D721Med (cell line): ENCODE results near the gene BEND2.
A peak's percentile ranks its signal among the peaks of the same experiment; 100 is the strongest.

Source experiments
- DNase-seq: peaks from one replicate; pipeline ENCODE4 v3.0.0; 2011; ENCODE audit warnings: low spot score; ENCODE audit not compliant: insufficient read length
- FAIRE-seq: peaks from 2 replicates; lab custom pipeline; 2011; peaks lifted over from hg19 to GRCh38; lab: Jason Lieb, UNC
- CTCF ChIP-seq: IDR thresholded peaks from 2 replicates; pipeline ENCODE4 v1.5.1; 2012; ENCODE audit warnings: mild to moderate bottlenecking, control low read depth; ENCODE audit not compliant: insufficient read depth; ENCODE audit errors: missing control alignments

Gene BEND2

DNA sequence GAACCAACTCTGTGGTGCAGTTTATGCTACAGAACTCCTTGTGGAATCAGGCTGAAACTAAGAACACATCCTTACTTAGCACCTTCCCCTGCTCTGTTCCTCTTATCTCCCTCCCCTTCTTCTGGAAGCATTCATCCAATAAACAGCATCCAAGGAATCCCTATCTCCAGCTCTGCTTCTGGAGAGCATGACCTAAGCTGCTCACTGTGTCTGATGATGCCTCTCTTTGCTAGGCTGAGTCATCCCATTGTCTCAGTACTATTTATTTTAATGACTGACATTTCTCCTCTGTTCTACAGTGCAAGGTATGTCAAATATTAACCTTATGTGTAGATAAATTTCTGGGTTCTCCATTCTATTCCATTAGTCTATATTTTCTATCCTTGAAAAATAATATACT is 71.2 kb downstream of the BEND2 start:
- DNase-seq, result no peak
- no peak for FAIRE-seq
- TF ChIP-seq CTCF, result no peak

- DNase-seq (no peak), FAIRE-seq (no peak)
- no peak for TF ChIP-seq CTCF
Measured at GRCh38 chrX:18146954-18147353, 73.7 kb downstream of the BEND2 start.

- DNase-seq, result no peak
- no peak for TF ChIP-seq CTCF
Measured at GRCh38 chrX:18146009-18146408, 74.7 kb downstream of the BEND2 start.

DNA sequence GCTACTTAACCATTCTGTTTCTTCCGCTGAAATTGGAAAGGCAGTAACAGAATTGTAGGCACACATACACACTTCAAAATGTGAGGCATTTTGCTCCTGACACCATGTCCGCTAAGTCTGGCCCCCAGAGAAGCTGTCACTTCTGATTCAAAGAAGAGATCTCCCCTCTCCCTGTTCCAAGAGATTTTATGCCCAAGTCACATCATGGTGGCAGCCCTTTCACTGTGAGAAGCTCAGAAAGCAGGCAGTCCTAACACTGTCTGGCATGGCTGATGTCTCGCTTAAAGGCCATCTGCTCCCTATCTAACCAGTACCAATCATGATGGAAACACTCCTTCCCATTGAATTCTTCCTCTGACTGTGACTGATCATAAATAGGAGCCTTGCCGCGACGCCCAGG is 83.9 kb downstream of the BEND2 start:
- FAIRE-seq (no peak), DNase-seq (no peak)
- TF ChIP-seq CTCF, result no peak

More at GRCh38 chrX:18146009-18146408, 74.7 kb downstream of the BEND2 start:
- peak; percentile 6 for FAIRE-seq

- no peak for DNase-seq
- no peak for FAIRE-seq
- TF ChIP-seq CTCF, result no peak
Measured at GRCh38 chrX:18133605-18134004, 87.1 kb downstream of the BEND2 start.

GRCh38 chrX:18129690-18130089 is 91.0 kb downstream of the BEND2 start:
- no peak for TF ChIP-seq CTCF
- FAIRE-seq, result no peak
- DNase-seq, result no peak

- no peak for TF ChIP-seq CTCF
- FAIRE-seq, result no peak
- DNase-seq, result no peak
Measured at GRCh38 chrX:18126971-18127370, 93.7 kb downstream of the BEND2 start.
